ENCODE results near the gene CNTN3. TPM values are rescaled to one million over a fixed set of nuclear protein-coding genes. Genes with fewer than 3 reads are reported as not detected.

The CNTN3 gene
- total and polyA plus RNA-seq, 2 donors from 2014 or later = 3.8 TPM

- Histone ChIP-seq H3K36me3 (ENCODE audit: control insufficient read depth in 2 of 3, insufficient read depth in 3 of 3, low read length in 3 of 3) (no peaks in the 10 kb centered on the region), H3K4me1 (ENCODE audit: control insufficient read depth in 2 of 3, insufficient read depth in 2 of 3, low read depth in 1 of 3, low read length in 3 of 3) (no peaks in the 10 kb centered on the region), H3K4me3 (ENCODE audit: low read length in 3 of 3) (no peak overlapping the region), H3K27me3 (ENCODE audit: control insufficient read depth, insufficient read depth, low read length) (no peaks in the 10 kb centered on the region), H3K27ac (ENCODE audit: low read depth in 2 of 2, low read length in 2 of 2) (no peak overlapping the region), H3K9ac (ENCODE audit: low read length in 3 of 3) (no peak overlapping the region), H3K9me3 (ENCODE audit: control insufficient read depth in 2 of 3, insufficient read depth in 1 of 3, low read length in 3 of 3) (no peaks in the 10 kb centered on the region)
- TF ChIP-seq, protein P1, sequence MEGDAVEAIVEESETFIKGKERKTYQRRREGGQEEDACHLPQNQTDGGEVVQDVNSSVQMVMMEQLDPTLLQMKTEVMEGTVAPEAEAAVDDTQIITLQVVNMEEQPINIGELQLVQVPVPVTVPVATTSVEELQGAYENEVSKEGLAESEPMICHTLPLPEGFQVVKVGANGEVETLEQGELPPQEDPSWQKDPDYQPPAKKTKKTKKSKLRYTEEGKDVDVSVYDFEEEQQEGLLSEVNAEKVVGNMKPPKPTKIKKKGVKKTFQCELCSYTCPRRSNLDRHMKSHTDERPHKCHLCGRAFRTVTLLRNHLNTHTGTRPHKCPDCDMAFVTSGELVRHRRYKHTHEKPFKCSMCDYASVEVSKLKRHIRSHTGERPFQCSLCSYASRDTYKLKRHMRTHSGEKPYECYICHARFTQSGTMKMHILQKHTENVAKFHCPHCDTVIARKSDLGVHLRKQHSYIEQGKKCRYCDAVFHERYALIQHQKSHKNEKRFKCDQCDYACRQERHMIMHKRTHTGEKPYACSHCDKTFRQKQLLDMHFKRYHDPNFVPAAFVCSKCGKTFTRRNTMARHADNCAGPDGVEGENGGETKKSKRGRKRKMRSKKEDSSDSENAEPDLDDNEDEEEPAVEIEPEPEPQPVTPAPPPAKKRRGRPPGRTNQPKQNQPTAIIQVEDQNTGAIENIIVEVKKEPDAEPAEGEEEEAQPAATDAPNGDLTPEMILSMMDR (IDR thresholded peaks at IDR 0.05; ENCODE audit: borderline replicate concordance, extremely low read depth, insufficient read depth) = no peak
- no peak for DNase-seq
- FAIRE-seq = no peak
- intact Hi-C loops (cut with DNase I) = no loop called here
Measured at GRCh38 chr3:74651885-74652284, 37.4 kb upstream of the CNTN3 start.

DNA sequence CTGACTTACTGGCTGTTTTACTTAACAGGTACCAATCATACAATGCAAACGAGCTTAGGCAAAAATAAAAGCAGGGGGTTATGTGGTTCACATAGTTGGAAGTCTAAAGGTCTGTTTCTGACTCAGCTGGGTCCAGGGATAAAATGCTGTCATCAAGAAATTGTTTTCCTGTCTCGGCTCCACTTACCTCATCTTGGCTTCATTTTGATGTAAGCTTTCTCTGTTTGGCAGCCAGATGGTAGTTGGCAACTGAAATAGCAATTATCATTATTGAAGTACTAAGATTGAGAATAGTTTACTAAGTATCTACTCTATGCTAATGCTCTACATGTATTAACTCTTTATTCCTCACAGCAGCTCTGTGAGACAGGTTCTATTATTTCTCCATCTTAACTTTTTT is 36.8 kb upstream of the CNTN3 start:
- intact Hi-C loops (cut with DNase I) = no loop called here
- no peak overlapping the region for H3K9ac ChIP-seq (ENCODE audit: low read length in 3 of 3)
- H3K36me3 ChIP-seq (ENCODE audit: control insufficient read depth in 2 of 3, insufficient read depth in 3 of 3, low read length in 3 of 3) = no peaks in the 10 kb centered on the region
- FAIRE-seq (no peak), DNase-seq (no peak)
- TF ChIP-seq, protein P1 (IDR thresholded peaks at IDR 0.05; ENCODE audit: borderline replicate concordance, extremely low read depth, insufficient read depth) = no peak
- H3K27me3 ChIP-seq (ENCODE audit: control insufficient read depth, insufficient read depth, low read length) = no peaks in the 10 kb centered on the region
- H3K9me3 ChIP-seq (ENCODE audit: control insufficient read depth in 2 of 3, insufficient read depth in 1 of 3, low read length in 3 of 3) = no peaks in the 10 kb centered on the region
- no peak overlapping the region for H3K27ac ChIP-seq (ENCODE audit: low read depth in 2 of 2, low read length in 2 of 2)
- H3K4me3 ChIP-seq (ENCODE audit: low read length in 3 of 3) = no peak overlapping the region
- H3K4me1 ChIP-seq (ENCODE audit: control insufficient read depth in 2 of 3, insufficient read depth in 2 of 3, low read depth in 1 of 3, low read length in 3 of 3) = no peaks in the 10 kb centered on the region

DNA sequence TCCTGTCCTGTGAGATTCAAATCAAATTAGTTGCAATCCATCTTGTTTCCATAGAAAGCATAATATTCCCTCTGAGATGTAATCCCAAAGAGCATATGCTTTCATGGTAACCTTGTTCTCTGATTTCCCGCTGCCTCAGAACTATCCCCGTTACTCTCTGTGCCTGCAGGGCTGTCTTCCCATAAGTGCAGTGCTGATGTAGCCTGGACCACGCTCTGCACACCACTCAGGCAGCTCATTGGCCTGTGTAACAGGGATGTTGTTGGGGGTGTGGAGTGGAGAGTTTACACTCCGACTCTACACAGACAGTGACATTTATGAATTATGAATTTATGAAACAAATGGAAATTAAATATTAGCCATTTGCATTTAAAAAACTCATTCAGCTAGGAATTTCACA is 33.6 kb upstream of the CNTN3 start:
- no peak for FAIRE-seq
- intact Hi-C loops (cut with DNase I) = no loop called here
- H3K9ac ChIP-seq (ENCODE audit: low read length in 3 of 3) = no peak overlapping the region

More for the DNA sequence above, 33.6 kb upstream of the CNTN3 start:
- Histone ChIP-seq H3K4me3 (ENCODE audit: low read length in 3 of 3) (no peak overlapping the region), H3K9me3 (ENCODE audit: control insufficient read depth in 2 of 3, insufficient read depth in 1 of 3, low read length in 3 of 3) (no peaks in the 10 kb centered on the region), H3K27ac (ENCODE audit: low read depth in 2 of 2, low read length in 2 of 2) (no peak overlapping the region), H3K27me3 (ENCODE audit: control insufficient read depth, insufficient read depth, low read length) (no peaks in the 10 kb centered on the region), H3K36me3 (ENCODE audit: control insufficient read depth in 2 of 3, insufficient read depth in 3 of 3, low read length in 3 of 3) (no peaks in the 10 kb centered on the region), H3K4me1 (ENCODE audit: control insufficient read depth in 2 of 3, insufficient read depth in 2 of 3, low read depth in 1 of 3, low read length in 3 of 3) (no peaks in the 10 kb centered on the region)
- TF ChIP-seq, protein P1 (IDR thresholded peaks at IDR 0.05; ENCODE audit: borderline replicate concordance, extremely low read depth, insufficient read depth) = no peak
- no peak for DNase-seq

Data from kidney (tissue), 14 donors.